ENCODE data around the gene STX11. TPM values are rescaled to one million over a fixed set of nuclear protein-coding genes. Genes with fewer than 3 reads are reported as not detected.

The STX11 gene
- total RNA-seq, 1 donor from 2014 or later = 16.0 TPM

DNA sequence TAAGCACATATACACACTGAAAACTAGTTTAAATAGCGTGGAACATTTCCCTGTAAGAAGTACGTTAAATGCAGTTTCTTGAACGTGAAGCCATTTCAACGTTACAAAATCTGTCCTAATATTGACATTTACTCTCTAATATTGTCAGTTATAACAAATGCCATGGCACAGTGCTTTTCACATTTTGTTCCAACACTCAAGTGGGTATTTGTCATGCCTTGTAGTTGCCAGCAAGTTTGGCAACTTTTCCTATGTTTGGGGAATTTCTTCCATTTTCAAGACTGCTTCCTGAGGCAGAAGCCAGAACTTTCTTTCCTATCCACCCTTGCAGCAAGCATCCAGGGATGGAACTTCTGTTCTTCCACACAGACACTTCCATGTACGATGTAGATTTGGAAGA is 63.0 kb downstream of the STX11 start:
- no peak for DNase-seq (ENCODE audit: extremely low read depth, low read depth, low spot score)

DNA sequence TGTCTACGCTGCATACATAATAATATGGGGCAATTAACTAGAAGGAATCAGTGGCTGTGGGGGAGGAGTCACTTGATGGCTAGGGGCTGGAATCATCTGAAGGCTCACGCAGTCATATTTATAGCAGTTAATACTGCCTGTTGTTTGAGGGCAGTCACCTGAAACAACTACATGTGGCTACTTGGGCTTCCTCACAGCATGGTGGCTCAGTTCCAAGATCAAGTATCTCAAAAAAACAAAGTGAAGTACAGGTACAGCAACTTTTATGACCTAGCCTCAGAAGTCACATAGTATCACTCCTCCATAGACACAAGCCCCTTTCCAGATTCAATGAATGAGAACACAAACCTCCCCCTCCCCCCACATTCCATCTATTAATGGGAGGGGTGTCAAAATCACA is 63.7 kb downstream of the STX11 start:
- no peak for DNase-seq (ENCODE audit: extremely low read depth, low read depth, low spot score)

DNA sequence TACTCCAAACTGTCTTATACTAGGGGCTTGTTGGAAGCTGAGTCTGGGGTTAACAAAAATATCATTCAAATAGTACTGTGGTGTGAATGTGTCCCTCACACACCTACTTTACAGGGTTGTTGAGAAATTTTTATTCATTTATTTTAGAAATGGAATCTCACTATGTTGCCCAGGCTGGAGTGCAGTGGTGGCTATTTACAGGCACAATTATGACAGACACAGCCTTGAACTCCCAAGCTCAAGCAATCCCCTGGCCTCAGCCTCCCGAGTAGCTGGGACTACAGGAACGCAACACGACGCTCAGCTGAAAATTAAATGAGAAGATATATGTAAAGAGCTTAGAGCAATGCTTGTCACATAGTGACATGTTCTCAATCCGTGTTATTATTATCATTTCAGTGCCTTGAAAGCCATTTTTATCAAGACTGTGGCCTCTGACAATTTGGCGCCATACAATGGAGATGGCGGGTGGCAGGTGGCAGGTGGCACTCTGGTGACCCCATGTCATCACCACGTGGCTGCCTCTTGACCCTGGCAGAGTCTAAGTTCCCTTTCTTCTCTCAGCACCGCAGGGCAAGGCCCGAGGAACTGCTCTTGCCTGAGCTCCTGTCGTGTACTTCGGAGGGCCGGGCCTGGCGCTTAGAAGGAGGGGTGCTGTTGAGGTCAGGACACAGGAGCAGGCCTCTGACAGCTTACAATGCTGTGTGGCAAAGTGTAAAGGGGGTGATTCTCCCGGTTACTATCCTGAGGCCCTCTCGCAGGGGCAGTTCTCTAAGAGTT is 64.5 kb downstream of the STX11 start:
- no peak for DNase-seq (ENCODE audit: extremely low read depth, low read depth, low spot score)

DNA sequence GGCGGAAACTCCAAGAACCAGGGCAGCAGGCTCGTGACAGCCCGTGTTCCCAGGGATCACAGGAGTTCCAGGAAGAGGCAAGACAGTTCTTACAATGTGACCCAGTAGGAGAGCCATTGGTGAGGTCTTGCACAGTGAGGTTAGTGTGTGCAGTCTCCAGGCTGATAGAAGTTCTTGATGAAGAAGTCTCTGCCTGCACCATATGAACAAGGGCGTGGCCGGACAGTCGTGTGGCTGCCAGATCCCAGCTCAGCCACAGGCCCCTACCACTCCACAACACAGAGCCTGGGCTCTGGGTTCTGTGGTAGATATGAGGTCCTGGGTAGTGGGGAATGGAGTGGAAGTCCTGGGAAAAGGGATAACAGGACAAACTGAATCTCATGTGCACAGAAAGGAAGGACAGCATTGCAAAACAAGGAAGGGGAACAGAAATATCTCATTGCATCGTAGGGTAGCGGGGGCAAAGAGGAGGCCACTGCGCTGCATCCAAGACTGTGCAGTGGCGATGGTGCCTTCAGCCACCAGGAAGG is 65.2 kb downstream of the STX11 start:
- DNase-seq (ENCODE audit: extremely low read depth, low read depth, low spot score) = no peak

DNA sequence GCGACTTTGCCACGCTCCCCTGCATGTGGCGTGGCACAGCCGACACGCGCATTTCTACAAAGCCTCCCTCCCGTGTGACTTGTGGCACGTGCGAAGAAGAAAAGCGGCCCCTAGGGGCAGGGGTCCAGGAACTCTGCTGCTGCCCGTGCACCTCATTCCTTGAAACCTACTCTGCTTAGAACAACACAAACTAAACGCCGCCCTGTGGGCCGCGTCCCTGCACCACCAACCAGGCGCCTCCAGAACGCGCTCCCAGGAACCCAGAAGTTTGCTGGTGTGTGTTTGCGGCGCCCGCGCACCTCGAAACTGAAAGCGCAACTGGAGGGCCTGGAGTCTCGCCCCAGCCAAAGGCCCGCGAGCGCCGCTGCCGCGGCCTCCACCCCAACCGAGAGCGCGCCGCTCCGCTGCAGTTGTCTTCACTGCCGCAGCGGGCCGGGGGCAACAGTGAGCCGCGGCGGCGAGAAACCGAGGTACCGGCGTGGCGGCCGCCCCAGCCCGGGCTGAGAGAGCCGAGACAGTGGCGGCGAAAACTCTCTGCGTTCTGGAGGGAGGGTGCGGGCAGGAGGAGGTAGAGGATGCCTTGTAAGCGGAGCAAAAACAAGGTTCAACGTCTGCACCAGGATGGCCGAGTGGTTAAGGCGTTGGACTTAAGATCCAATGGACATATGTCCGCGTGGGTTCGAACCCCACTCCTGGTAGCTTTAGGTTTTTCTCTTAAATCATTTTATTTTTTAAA is 65.8 kb downstream of the STX11 start:
- DNase-seq (ENCODE audit: extremely low read depth, low read depth, low spot score) = peak; percentile 93

DNA sequence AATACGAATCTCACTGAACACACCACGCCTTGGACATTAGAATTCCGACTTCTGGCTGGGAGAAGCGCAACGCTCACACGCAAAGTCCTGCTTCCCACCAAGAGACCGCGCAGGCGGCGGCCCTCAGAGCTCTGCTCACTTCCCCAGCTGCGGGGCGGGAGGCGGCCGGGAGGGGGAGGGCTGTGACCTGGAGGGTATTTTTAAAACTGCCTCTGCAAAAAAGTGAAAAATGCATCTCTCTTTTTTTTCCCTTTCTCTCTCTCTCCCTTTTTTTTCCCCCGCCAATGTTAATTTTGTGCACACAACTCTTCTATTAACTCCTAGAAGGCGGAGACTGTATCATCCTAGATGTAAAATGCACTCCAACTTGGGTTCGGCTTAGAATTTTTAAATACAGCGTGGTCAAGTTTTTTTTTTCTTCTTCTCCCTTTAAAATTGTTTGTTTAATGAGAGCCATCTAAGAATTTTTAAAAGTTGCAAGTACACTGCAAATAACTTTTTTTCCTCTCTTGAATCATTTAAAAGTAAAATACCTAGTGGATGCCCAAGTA is 66.4 kb downstream of the STX11 start:
- DNase-seq (ENCODE audit: extremely low read depth, low read depth, low spot score) = no peak

DNA sequence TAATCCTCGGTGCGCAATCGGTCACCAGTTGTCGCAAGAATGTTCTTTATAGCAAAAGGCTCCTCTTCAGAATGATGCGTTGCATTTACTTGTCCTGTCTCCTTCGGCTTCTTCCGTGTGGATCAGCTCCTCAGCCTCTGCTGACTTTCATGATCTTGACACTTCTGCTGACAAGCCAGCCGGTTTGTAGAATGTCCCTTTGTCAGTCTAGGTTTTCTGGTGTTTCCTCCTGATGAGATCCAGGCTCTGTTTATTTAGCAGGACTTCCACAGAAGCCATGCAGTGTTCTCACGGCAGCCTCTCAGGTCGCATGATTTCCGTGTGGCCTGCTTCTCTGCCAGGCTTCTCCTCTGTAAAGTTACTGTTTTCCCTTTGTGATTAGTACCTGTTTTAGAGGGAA is 66.9 kb downstream of the STX11 start:
- DNase-seq (ENCODE audit: extremely low read depth, low read depth, low spot score) = no peak

DNA sequence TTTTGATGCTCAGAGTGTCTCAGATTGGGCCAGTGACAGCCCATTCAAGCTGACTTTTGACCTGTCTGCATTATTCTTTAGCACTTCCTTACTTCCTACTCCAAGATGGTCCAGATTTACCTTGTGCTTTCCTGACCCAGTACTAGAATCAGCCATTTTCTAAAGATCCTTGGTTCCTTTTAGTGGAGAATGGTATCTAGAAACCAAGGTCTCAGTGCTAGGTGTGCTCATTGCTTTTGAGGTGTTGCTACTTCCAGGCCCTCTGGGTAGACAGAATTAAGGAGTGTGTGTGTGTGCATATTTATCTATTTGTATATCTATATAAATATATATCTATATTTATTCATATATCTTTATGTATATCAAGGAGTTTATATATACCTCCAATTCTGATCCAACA is 67.5 kb downstream of the STX11 start:
- DNase-seq (ENCODE audit: extremely low read depth, low read depth, low spot score) = no peak

DNA sequence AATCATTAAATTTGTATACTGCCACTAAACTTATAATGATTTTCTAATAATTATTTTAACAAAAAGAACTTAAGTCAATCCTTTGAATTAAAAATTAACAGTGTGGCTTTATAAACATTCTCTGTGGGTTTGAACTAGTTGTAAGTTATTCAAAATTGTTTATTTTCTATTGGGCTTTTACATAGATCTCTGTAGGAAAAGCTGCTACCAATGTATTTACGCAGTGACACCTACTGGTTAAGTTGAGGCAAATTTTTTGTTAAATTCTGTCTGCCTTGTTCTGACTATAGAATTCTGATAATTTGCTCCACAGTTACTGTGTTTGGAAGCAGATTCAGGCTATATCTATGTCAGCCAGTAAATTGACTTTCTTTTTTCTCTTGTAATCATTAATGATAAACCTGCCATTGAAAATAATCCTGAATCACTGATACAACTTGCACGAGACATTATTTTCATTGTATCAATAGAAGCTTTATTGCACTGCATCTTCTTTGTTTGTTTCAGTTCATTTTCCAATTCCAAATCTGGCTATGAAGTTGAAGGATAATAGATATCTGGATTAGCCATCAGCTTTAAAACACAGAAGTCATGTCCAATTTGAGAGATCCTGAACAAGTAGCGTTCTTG is 68.9 kb downstream of the STX11 start:
- peak; percentile 29 for DNase-seq (ENCODE audit: extremely low read depth, low read depth, low spot score)

DNA sequence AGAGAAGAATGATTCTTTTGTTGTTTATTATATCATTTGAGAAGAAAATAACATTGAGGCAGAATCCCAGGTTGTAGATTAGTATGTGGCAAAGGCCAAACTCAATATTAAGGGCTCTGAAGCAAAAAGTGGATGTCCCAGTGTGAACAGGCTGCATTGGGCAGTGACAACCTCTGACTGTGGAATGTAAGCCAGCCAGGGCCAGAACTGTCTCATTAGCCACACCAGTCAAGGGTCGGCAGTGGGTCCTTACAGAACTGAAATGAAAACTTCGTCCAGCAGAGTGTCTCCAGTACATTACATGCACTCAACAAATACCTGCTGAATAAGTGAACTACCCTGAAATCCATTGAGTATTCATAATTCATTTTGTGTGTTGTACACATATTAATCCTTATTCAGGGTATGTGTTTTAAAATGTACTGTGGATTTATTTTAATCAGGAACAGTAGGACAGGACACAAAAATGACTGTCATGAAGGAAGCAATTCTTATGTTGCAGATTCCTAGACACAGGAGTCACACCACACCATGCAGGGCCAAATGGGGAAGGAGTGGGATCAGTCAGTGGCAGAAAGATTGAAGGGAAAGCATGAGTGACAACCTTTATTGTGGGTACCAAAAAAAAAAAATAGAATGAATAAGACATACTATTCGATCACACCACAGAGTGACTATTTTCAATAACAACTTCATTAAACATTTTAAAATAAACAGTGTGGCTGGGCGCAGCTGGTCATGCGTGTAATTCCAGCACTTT is 69.9 kb downstream of the STX11 start:
- DNase-seq (ENCODE audit: extremely low read depth, low read depth, low spot score) = no peak

DNA sequence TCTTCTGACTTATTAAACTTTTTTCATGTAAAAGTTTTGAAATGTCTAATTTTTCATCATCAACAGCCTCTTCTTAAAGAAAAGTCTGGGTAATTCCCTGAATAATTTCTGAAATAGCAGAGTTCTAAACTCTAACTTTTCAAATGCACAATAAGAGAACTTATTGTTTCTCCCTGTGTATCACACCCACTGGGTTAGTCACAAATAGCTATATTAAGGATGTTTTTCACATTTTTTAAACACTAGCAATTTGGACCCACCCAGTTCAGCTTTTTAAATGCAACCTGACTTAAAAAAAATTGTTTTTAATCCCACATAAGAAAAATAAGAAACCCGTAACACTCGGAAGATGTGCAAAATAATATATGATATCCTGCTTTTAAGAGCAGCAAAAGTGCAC is 73.4 kb downstream of the STX11 start:
- no peak for DNase-seq (ENCODE audit: extremely low read depth, low read depth, low spot score)

DNA sequence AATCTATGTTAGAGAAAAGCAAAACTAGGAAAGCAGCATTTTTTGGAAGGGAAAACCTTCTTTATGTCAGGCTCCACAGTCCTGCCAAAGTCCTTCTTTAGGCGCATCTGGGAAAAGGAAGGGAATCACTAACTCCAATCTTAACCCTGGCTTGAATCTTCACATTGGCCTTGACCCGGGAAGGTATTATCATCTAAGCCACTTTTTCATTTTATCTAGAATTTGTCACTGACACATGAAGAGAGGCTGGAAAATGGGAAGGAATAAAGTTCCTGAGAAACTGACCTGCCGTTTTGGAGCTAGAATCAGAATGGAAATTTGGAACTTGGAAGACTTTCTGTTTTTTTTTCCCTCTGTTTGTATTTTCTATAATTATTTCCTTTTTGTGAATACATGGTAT is 81.4 kb downstream of the STX11 start:
- no peak for DNase-seq (ENCODE audit: extremely low read depth, low read depth, low spot score)

DNA sequence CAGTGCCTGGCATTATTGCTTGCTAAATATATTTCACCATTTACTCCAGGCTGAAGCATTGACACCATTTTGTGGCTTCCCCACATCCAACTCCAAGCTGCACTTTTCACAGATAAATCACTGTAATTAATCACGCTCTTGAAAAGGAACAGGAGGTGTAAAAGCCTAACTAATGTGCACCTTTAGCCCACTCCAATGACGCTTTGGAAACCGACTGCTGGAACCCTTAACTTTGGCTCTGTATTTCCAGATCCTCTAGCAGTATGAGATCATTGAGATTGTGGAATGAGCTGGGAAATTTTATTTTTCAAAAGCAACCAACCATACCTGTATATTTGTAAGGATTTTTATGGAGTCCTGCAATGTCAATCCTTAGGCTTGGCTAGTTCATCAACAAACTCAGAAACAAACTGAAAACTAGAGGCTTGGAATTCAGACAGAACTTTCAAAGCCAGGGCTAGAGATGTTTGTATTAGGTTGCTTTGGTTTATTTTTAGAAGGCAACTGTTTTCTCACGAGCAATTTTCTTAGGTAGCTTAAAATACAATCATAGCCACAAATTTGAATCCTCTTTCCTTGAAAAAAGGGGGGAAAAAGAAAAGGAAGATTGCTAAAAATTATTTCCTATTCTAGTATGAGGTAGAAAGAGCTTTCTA is 82.0 kb downstream of the STX11 start:
- DNase-seq (ENCODE audit: extremely low read depth, low read depth, low spot score) = no peak

DNA sequence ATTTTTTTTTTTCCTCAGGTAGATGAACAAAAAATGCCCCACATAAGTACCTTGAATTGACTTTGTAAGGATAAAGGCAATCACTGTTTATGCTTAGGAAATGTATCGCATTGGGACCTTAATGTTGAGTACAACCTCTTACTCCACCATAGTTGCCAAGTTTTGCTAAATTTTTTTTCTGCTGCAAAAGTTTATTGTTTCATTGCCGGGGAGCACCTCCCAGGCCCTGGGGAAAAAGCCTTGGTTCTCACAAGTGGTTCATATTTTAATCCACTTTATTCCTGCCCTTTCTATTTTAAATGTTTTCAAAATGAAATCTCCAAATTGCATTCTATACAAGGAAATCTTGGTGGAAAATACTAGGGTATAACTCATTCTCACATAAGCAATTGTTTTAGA is 82.5 kb downstream of the STX11 start:
- DNase-seq (ENCODE audit: extremely low read depth, low read depth, low spot score) = no peak

DNA sequence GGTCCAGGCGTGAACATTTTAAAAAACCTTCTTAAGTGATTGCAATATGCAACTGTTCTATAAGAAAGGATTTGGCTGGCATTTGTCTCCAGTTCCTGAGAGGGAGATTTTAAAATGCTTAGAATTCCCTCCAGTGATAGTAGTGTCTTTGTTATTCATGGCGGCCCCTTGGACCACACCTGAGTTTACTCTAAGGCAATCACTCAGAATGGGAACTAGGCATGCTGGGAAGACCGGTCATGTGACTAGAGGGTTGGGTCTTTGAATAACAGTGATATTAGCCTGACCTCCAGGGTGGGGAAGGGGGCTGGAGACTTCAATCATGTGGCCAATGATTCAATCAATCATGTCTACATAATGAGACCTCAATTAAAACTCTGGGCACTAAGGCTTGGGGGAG is 84.1 kb downstream of the STX11 start:
- DNase-seq (ENCODE audit: extremely low read depth, low read depth, low spot score) = no peak

DNA sequence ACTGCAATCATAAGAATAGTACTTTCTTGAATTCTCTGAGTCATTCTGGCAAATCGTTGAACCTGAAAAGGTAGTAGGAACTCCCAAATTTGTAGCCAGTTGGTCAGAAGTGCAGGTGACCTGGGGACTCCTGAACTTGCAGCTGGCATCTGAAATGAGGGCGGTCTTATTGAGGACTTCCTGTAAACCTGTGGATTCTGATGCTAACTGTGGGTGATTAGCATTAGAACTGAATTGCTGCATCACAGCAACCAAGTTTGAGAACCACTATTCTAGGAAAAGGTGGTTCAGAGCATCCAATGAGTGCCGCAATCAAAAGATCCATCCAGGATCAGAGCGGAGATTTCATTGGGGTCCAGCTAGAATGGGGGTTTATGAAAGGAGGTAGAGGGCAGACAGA is 84.6 kb downstream of the STX11 start:
- DNase-seq (ENCODE audit: extremely low read depth, low read depth, low spot score) = no peak
